Right lobe of liver (tissue), 4 donors: Measurements from ENCODE around the gene ZSCAN12.

ENCODE experiments used
- CTCF ChIP-seq, 4 donors: fragments of 200-600 bp in 3 of 4; fragments of 450-650 bp in 1 of 4; IDR thresholded peaks; one replicate each; pipeline versions ENCODE4 v1.5.1 to v1.8.0; 2016 to 2022; ENCODE audit warnings: antibody characterized with exemption in 4 of 4, mild to moderate bottlenecking in 2 of 4
- POLR2A ChIP-seq: fragments of 450-650 bp; IDR thresholded peaks from one replicate; pipeline ENCODE4 v1.6.1; 2017; ENCODE audit warnings: antibody characterized with exemption, mild to moderate bottlenecking
- donor health status: DM: no; HTN: no; CAD: no.
- donor health status: DM: no; HTN: no; CAD: no.
- donor health status: DM: no; HTN: yes; CAD: no.

DNA sequence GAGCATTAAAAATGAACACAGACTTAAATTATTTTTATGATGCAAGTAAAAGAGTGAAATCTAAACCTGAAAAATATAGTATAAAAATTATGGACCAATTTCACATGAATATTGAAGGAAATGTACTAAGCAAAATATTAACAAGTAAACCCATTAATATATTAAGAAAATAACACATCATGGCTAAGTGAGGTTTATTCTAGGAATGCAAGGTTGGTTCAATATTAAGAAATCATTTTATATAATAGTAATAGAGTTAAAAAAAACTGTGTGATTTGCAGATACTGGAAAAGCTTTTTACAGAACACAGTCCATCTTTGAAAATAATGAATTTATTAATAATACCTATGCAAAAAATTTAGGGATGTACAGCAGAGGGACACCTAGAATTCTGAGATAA lies 20.9 kb downstream of the ZSCAN12 start:
- TF ChIP-seq POLR2A, result no peak
- no peak for TF ChIP-seq CTCF (IDR thresholded peaks at IDR 0.05)
